SK-N-MC (cell line): Measurements from ENCODE around the gene IFI44.

ENCODE experiments used
- EZH2 ChIP-seq: fragments of 200-600 bp; sonication (generic); IDR thresholded peaks from one replicate; pipeline ENCODE4 v1.6.1; 2017; ENCODE audit warnings: antibody characterized with exemption
- POLR2AphosphoS5 ChIP-seq: IDR thresholded peaks from 2 replicates; pipeline ENCODE4 v1.6.1; 2012; ENCODE audit warnings: mild to moderate bottlenecking, low read depth, low read length, borderline replicate concordance

DNA sequence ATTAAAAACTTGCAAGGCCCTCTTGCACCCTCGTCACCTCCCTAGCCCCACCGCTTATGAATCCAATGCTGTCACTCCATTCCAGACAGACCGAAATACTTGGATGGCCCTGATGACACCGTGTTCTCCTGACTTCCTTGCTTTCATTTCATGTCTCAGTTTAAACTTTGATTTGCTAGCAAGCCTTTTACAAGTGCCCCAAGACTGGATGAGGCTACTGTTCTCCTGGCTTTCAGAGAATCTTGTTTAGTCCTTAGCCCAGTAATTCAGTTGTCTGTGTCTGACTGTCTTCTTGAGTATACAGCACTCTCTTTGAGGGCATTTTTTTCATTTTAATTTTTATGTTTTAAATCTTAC is 30.2 kb upstream of the IFI44 start:
- TF ChIP-seq EZH2 (no peak), POLR2AphosphoS5 (no peak)
